KMS-11 (cell line): ENCODE measurements around the gene ALDH2.

Experiments
- H2AFZ ChIP-seq: fragments of 200-600 bp; sonication (generic); 2 replicates; pipeline ENCODE4 v1.6.1; 2016; ENCODE audit warnings: antibody characterized with exemption, mixed run types, low read depth
- H3K27ac ChIP-seq: fragments of 200-600 bp; sonication (generic); 2 replicates; pipeline ENCODE4 v1.6.1; 2016; ENCODE audit warnings: mild to moderate bottlenecking, mixed run types
- H3K27me3 ChIP-seq: fragments of 200-600 bp; sonication (generic); 2 replicates; pipeline ENCODE4 v1.6.1; 2017; ENCODE audit warnings: mild to moderate bottlenecking, low read depth, mixed run types, moderate library complexity; ENCODE audit not compliant: insufficient read depth
- H3K36me3 ChIP-seq: fragments of 200-600 bp; sonication (generic); 2 replicates; pipeline ENCODE4 v1.6.1; 2017; ENCODE audit warnings: mild to moderate bottlenecking, mixed run types; ENCODE audit not compliant: insufficient read depth
- H3K4me1 ChIP-seq: fragments of 200-600 bp; sonication (generic); 2 replicates; pipeline ENCODE4 v1.6.1; 2016; ENCODE audit warnings: mild to moderate bottlenecking, low read depth, mixed run types; ENCODE audit not compliant: poor library complexity, severe bottlenecking
- H3K4me2 ChIP-seq: fragments of 200-600 bp; sonication (generic); 2 replicates; pipeline ENCODE4 v1.7.0; 2016; ENCODE audit warnings: mild to moderate bottlenecking, mixed run types
- H3K4me3 ChIP-seq: fragments of 200-600 bp; sonication (generic); IDR thresholded peaks from 2 replicates; pipeline ENCODE4 v1.6.1; 2017; ENCODE audit warnings: low read depth, low read length, mixed read lengths; ENCODE audit not compliant: insufficient read depth
- H3K79me2 ChIP-seq: fragments of 200-600 bp; sonication (generic); 2 replicates; pipeline ENCODE4 v1.6.1; 2016; ENCODE audit warnings: low read depth, mixed run types; ENCODE audit not compliant: insufficient read depth
- H3K9ac ChIP-seq: fragments of 200-600 bp; sonication (generic); 2 replicates; pipeline ENCODE4 v1.6.1; 2016; ENCODE audit warnings: mild to moderate bottlenecking, mixed run types
- H4K20me1 ChIP-seq: fragments of 200-600 bp; sonication (generic); 2 replicates; pipeline ENCODE4 v1.6.1; 2016; ENCODE audit warnings: mild to moderate bottlenecking, mixed run types; ENCODE audit not compliant: insufficient read depth
- CTCF ChIP-seq: fragments of 200-600 bp; sonication (generic); conservative IDR thresholded peaks from 2 replicates; pipeline ENCODE4 v1.6.1; 2017; ENCODE audit warnings: low read depth, mild to moderate bottlenecking, antibody characterized with exemption, low read length, moderate library complexity, mixed read lengths

Gene ALDH2

GRCh38 chr12:111749391-111749790 is 17.3 kb upstream of the ALDH2 start:
- no peaks in the 10 kb centered on the region for H3K4me1 ChIP-seq
- TF ChIP-seq CTCF, result no peak
- H3K9ac ChIP-seq, result no peak overlapping the region

GRCh38 chr12:111753144-111753881 is 13.4 kb upstream of the ALDH2 start:
- TF ChIP-seq CTCF, result no peak
- no peak overlapping the region for H3K4me2 ChIP-seq
- H3K27me3 ChIP-seq, result no peaks in the 10 kb centered on the region
- no peak overlapping the region for H2AFZ ChIP-seq
- peaks cover 9% of the 10 kb centered on the region for H3K4me1 ChIP-seq
- H3K36me3 ChIP-seq, result no peaks in the 10 kb centered on the region
- no peak overlapping the region for H3K9ac ChIP-seq
- H3K79me2 ChIP-seq, result no peaks in the 10 kb centered on the region
- H3K27ac ChIP-seq, result no peak overlapping the region
- H3K4me3 ChIP-seq, result no peak overlapping the region
- H4K20me1 ChIP-seq, result no peaks in the 10 kb centered on the region

More at GRCh38 chr12:111749391-111749790, 17.3 kb upstream of the ALDH2 start:
- no peaks in the 10 kb centered on the region for H4K20me1 ChIP-seq
- no peak overlapping the region for H3K4me2 ChIP-seq
- no peak overlapping the region for H2AFZ ChIP-seq
- no peaks in the 10 kb centered on the region for H3K36me3 ChIP-seq
- H3K79me2 ChIP-seq, result no peaks in the 10 kb centered on the region
- no peak overlapping the region for H3K27ac ChIP-seq
- H3K27me3 ChIP-seq, result no peaks in the 10 kb centered on the region
- H3K4me3 ChIP-seq, result no peak overlapping the region

GRCh38 chr12:111754671-111755070 is 12.1 kb upstream of the ALDH2 start:
- peaks cover 9% of the 10 kb centered on the region for H3K4me1 ChIP-seq
- no peak overlapping the region for H3K4me2 ChIP-seq
- no peaks in the 10 kb centered on the region for H4K20me1 ChIP-seq
- no peak for TF ChIP-seq CTCF
- H3K36me3 ChIP-seq, result no peaks in the 10 kb centered on the region
- no peak overlapping the region for H3K4me3 ChIP-seq
- no peak overlapping the region for H3K27ac ChIP-seq
- no peak overlapping the region for H3K9ac ChIP-seq
- no peaks in the 10 kb centered on the region for H3K27me3 ChIP-seq
- H2AFZ ChIP-seq, result no peak overlapping the region
- no peaks in the 10 kb centered on the region for H3K79me2 ChIP-seq

- Histone ChIP-seq H3K79me2 (no peaks in the 10 kb centered on the region), H3K4me1 (peaks cover 9% of the 10 kb centered on the region), H3K9ac (no peak overlapping the region), H3K4me3 (no peak overlapping the region), H3K4me2 (no peak overlapping the region), H3K36me3 (no peaks in the 10 kb centered on the region), H3K27me3 (no peaks in the 10 kb centered on the region), H2AFZ (no peak overlapping the region), H4K20me1 (no peaks in the 10 kb centered on the region), H3K27ac (no peak overlapping the region)
- TF ChIP-seq CTCF, result no peak
Measured at GRCh38 chr12:111756196-111756595, 10.5 kb upstream of the ALDH2 start.
